Choroid plexus epithelial cell (primary cell): Measurements from ENCODE around the gene BHLHE23.

ENCODE experiments used
- DNase-seq: peaks from one replicate; pipeline ENCODE4 v3.0.0-alpha.2; 2010; ENCODE audit warnings: low read depth
- H3K4me3 ChIP-seq: 2 replicates; pipeline ENCODE4 v1.5.1; 2011; ENCODE audit warnings: low read depth, mild to moderate bottlenecking, control low read depth, low read length, moderate library complexity
- TF ChIP-seq, protein P1 (sequence below): conservative IDR thresholded peaks from 2 replicates; pipeline ENCODE4 v1.5.1; 2011; ENCODE audit warnings: low read depth, mild to moderate bottlenecking, control low read depth, inconsistent platforms, low read length, moderate library complexity

BHLHE23 gene

DNA sequence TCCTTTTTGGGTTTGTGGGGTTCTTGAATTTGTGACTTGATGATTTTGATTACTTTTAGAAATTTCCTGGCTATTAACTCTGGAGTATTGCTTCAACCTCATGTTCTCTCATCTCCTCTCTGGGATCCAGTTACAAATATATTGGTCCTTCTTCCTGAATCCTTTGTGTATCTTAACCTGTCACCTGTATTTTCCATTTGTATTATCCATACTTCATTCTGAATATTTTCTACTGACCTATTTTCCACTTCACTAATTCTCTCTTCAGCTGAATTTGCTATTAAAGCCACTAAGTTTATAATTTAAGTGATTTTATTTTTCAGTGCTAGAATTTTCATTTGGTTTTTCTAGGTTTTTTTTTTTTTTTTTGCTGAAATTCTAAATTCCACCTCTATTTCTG is 6.4 kb upstream of the BHLHE23 start:
- no peak overlapping the region for H3K4me3 ChIP-seq
- TF ChIP-seq, protein P1, sequence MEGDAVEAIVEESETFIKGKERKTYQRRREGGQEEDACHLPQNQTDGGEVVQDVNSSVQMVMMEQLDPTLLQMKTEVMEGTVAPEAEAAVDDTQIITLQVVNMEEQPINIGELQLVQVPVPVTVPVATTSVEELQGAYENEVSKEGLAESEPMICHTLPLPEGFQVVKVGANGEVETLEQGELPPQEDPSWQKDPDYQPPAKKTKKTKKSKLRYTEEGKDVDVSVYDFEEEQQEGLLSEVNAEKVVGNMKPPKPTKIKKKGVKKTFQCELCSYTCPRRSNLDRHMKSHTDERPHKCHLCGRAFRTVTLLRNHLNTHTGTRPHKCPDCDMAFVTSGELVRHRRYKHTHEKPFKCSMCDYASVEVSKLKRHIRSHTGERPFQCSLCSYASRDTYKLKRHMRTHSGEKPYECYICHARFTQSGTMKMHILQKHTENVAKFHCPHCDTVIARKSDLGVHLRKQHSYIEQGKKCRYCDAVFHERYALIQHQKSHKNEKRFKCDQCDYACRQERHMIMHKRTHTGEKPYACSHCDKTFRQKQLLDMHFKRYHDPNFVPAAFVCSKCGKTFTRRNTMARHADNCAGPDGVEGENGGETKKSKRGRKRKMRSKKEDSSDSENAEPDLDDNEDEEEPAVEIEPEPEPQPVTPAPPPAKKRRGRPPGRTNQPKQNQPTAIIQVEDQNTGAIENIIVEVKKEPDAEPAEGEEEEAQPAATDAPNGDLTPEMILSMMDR = no peak
- DNase-seq = no peak

DNA sequence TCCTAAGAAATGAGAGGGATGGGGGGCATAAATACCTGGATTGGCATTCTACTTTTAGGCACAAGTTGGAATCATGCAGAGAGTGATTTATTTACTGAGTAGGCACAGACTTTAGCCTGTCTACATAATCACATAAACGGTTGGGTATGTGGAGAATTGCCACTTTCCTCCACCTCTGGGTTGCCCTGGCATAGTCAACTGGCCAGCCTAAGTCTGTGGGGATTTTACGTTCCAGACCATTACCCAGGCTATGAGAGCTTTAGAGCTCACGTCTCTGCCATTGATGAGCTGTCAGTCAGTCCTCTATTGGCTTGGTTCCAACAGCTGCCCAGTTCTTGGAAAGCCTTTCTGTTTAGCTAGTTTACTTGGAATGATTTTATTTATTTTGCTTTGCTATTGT is 5.0 kb upstream of the BHLHE23 start:
- peak; percentile 12 for DNase-seq
- TF ChIP-seq, protein P1 = no peak
- no peak overlapping the region for H3K4me3 ChIP-seq

DNA sequence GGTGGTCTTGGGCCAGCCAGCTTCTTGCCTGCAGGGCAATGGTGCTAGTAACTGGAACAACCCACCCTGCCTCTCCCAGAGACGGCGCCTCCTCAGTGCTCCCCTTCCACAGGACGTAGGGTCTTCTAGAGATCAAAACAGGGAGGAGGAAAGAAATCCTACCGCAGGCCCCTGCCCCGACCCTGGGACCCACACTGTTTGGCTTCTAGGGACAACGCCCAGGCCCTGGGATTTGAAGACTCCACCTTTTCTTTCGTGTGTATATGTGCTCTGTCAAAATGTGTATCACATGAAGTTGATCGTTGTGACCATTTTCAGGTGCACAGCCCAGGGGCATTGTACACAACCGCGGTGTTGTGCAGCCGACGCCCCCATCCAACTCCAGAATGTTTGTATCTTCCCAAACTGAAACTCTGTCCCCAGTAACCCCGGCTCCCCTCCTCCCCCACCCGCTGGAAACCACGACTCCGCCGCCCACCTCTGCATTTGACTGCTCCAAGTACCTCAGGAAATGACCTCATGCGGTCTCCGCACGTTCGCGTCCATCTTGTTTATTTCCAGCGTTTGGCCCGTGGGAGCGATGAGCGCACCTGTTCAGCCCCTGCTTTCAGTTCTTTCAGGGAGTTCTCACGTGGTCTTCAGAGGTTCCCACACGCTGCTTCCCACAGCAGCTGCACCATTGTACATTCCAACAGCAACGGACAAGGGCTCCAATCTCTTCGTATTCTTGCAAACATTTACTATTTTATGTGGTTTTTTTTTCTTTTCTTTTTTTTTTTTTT is 3.4 kb upstream of the BHLHE23 start:
- peak; percentile 11 for DNase-seq
- H3K4me3 ChIP-seq = no peak overlapping the region
- TF ChIP-seq, protein P1 = no peak

DNA sequence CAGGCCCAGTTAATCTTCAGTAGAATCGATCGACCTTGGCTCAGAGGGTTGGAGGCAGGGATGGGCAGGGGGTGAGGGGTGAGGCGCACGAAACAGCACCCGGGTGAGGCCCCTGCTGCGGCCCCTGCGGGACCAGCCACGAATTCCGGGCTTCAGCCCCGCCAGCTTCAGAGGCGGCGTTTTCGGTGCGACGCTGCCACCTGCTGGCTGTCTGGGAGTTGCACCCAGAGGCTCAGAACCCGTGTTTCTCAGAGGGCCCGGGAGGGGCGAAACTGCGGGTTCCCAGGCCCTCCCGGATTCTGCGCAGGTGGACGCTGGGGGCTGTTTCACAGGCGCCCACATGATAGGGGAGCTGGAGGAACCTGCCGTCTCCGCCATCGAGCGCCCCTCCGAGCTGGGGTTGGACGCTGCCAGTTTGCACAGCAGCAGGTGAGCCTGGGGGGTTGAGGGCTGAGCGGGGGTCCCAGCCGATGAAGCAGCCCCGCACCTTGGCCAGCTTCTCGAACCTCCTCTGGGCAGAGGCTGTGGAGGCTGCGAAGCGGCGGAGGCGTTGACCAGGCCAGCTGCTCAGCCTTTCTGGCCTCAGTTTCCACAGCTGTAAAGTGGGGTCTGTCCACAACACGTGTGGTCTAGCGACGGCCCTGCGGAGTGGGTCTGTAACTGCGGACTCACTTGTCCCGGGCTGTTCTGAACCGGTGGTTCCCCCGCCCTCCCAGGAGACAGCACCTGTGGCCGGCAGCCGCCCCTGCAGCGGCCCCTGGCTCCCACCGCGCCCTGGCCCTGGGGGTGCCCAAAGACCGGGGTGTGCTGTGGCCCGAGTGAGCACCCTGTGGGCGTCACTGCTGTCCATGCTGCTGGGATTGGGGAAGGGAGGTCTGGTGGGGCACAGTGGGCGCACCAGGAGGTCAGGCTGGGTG is 2.5 kb upstream of the BHLHE23 start:
- DNase-seq = peak; percentile 58
- H3K4me3 ChIP-seq = no peak overlapping the region
- TF ChIP-seq, protein P1 = peak; percentile 92

DNA sequence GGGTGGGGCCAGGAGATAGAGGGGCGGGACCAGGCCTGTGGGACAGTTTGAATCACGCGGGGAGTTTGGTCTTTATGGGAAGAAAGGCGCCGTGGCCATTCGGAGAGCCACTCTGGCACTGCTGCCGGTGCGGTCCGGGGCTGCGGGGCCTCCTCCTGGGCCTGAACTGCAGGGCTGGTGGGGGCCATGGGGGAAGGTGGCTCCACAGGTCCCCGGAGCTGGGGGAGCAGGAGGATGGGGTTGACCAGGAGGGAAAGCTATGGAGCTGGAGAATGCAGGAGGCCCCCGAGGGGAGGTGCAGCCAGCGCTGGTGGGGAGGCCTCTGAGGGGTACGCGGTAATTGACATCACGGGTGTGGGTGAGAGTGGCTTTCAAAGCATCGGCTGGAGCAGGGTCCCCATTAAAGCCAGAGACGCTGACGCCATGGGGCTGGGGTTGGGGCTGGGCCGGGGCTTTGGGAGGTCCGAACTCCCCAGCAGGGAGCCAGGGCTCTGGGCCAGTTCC is 1.8 kb upstream of the BHLHE23 start:
- DNase-seq = no peak
- H3K4me3 ChIP-seq = no peak overlapping the region
- TF ChIP-seq, protein P1 = no peak

DNA sequence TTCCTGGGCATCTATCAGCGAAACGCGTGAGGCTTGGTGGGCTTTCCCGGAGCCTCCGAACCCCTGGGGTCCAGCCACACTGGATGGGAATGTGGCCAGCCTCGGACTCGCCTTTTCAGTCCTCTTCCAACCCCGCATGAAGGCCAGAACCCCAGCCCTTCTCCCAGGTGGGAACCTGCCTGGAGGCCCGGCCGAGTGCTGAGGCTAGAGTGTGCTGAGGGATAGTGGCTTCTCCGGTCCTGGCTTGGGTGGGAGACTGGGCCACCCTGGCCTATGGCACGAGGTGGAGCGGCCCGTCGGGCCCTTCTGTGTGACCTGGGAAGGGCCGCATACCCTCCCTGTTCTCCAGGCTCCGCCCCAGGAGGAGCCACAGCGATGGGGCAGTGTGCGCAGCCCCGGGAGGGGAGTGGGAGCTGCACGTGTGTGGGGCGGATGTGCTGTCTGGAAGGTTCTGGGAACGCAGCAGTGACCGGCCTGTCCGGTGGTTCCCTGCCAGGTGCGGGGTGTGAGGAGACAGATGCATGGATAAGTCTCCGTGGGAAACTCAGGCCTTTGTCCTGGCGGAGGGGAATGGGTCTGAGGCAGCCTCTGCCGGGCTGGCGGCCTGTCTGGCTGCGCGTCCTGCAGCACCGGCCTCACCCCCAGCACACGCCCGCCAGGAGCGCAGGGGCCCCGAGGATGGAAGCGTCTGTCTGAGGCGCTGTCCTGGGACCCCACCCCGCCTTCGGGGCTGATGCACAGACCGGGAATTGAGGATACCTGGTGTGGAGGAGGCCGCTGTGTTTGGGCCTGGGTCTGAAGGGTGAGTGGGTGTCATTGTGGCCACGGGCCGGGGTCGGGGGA is 1.1 kb upstream of the BHLHE23 start:
- no peak for DNase-seq
- TF ChIP-seq, protein P1 = no peak
- H3K4me3 ChIP-seq = no peak overlapping the region
